Measurements from ENCODE around the gene ZFP36L1.
A peak's percentile ranks its signal among the peaks of the same experiment; 100 is the strongest.

The ZFP36L1 gene

GRCh38 chr14:68795597-68796417, 2.9 kb upstream of the ZFP36L1 start:
- DNase-seq (peak; percentile 83), ATAC-seq (peak; percentile 44)

DNA sequence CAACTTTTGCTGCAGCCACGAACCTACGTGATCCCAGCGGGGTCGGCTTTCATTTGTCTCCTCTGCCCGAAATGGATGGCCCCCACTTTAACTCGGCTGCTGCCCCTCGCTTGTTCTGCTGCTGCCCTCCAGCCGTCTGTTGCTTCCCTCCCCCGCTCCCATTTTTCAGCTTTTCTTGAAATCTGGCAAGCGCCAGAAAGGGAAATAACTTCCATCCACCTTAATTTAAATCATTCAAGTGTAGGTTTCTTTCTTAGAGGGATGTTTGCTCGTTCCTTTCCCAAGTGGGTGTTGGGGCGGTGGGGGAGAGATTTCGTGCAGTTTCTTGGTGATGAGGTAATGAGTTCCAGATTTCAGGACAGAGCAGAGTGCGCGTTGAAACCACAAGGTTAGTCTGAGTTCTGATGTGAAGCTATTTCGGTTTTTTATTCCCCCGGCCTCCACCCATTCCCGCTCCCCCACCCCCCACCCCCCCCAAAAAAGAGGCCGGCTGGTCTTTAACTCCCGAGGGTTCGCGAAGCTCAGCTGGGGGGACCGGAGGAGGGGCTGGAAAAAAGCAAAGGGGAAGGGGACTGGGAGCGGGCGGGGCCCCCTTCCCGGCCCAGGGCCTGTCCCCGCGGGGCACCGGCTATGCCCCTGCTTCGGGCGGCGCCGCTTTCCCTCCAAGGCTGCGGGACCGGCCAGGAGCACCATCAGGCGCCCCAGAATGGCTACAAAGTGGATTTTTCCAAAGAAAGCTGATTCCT, 2.2 kb upstream of the ZFP36L1 start:
- ATAC-seq = no peak
- peak; percentile 61 for DNase-seq

- DNase-seq = peak; percentile 85
- ATAC-seq = peak; percentile 6
Measured at GRCh38 chr14:68794130-68794850, 1.4 kb upstream of the ZFP36L1 start.

DNA sequence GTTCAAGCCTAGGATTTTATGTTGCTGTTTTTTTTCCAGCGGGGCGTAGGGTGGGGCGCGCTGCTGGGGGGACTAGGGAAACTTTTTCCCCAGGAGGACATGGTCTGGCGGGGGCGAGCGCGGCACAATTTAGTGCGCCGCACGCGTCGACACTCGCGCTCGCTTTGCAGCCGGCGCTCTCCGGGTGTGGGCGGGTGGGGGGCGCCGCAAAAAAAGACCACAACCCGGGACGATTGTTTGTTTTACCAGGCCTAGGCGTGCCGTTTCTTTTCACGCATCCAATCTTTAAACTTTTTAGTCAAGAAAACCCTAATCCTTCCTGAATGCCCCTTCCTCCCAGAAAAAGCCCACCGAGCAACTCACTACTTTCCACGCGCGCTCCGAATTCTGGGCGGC, 865 bp upstream of the ZFP36L1 start:
- DNase-seq (peak; percentile 69), ATAC-seq (no peak)

DNA sequence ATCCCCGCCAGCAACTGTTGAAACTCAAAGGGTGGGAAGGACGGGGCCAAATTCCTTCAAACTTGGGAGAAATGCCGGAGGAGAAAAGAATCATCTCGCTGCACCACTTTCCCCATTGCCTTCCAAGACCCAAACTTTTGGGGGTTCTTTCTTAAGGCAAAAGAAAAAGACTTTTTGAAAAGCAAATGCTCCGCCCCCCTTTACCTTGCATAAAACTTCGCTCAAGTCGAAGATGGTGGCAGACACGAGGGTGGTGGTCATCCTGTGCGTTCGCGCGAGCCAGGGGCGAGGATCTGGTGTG, 239 bp downstream of the ZFP36L1 start:
- ATAC-seq = no peak
- DNase-seq = no peak

DNA sequence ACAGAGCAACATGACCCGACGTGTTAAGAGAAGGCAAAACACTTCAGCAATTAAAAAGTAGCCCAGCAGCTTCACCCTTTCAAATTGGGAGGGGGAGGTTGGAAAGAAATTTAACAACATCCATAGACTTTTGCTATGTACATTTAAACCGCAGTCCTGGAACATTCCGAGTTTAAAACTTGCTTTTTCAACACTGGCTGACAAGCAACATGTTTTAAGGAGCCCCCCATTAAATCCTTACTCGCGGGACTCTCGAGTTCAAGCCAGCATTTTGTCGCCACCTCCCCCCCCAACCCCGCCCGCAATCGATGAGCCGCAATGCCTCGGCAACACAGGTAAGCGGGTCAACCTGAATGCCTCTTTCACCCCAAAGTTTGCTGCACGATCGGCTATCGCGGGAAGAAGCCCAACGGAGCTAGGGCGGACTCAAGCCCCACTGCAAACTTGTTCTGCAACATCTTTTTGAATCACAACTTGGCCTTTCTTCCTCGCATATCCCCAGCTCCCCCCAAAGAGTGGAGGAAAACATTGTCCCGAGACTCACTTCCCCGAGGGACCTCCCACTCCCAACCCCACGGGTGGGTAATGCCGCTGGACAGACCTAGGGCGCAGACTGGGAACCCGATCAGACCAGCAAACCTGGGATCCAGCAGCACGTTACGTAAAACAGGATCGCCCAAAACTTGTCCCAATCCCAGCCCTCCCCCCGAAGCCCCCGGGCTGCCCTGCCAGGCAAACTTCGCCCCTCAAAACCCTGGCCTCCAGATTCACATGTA, 777 bp downstream of the ZFP36L1 start:
- DNase-seq (peak; percentile 46), ATAC-seq (no peak)

GRCh38 chr14:68791078-68791901, 1.6 kb downstream of the ZFP36L1 start:
- DNase-seq = peak; percentile 46

GRCh38 chr14:68790644-68791077, 2.2 kb downstream of the ZFP36L1 start:
- ATAC-seq (peak; percentile 8), DNase-seq (peak; percentile 81)

More at GRCh38 chr14:68791078-68791901, 1.6 kb downstream of the ZFP36L1 start:
- no peak for ATAC-seq

DNA sequence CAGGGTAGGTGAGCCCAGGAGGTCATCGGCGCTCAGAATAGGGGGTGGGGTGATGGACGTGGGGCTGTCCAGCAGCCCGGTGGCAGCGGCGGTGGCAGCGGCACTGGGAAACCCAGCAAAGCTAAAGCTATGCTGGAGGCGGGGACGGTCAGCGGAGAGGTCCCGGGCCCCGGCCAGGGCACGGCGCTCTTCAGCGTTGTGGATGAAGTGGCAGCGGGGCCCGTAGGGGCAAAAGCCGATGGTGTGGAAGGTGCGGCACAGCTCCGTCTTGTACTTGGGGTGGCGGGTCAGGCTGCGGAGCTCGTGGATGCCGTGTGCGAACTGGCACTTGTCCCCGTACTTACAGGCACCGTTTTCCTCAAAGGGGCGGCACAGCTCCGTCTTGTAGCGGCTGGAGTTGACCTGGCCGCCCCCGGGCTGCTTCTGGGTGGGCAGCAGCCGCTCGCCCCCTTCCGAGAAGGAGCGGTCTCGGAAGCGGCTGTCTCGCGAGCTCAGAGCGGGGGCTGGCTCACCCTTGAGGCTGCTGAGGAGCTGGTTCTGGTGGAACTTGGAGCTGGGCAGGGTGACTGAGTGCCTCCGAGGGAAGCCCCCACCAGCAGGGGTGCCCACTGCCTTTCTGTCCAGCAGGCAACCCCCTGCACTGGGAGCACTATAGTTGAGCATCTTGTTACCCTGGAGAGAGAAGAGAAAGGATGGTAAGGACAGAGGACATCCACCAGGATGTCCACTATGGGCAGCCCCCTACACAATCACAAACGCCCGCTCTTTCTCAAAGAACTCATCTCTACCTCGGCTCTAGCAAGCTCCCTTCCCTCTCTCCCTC, 2.8 kb downstream of the ZFP36L1 start:
- ATAC-seq (no peak), DNase-seq (peak; percentile 47)

GRCh38 chr14:68788996-68789820, 3.7 kb downstream of the ZFP36L1 start:
- peak; percentile 29 for ATAC-seq

DNA sequence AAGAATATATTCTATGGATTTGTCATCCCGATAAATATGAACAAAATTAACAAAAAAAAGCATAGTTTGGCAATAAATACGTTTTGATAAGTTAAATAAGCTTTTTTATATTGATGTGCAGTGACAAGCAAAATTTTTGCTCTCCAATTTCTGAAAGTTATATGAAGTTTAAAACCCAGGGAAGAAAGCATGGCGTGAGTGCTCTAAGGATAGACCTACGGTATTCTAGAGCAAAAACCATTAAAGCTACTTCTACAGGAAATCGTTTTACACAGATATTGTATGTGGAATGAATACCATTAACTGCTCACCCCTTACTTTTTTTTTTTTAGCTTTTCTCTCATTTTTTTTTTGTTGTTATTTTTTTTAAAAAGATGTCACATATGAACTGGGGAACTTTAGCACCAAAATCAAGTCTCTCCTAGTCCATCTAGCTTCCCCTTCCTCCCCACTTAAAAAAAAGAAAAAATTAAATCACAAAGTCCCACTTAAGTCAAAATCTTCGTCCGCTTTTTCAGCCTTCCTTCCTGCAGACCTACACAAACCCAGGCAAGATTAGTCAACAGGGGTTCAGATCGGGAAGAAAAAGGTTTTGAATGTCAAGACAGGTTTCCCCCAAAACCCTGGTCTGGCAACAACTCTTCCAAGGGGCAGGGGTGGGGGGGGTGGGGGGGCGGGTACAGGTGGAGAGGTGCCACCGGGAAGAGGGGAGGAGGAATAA, 4.4 kb downstream of the ZFP36L1 start:
- ATAC-seq (no peak), DNase-seq (no peak)

More at GRCh38 chr14:68788996-68789820, 3.7 kb downstream of the ZFP36L1 start:
- DNase-seq = peak; percentile 88

- ATAC-seq (no peak), DNase-seq (peak; percentile 43)
Measured at GRCh38 chr14:68787092-68787992, 5.5 kb downstream of the ZFP36L1 start.

- DNase-seq = no peak
- ATAC-seq = no peak
Measured at GRCh38 chr14:68786491-68787091, 6.3 kb downstream of the ZFP36L1 start.

DNA sequence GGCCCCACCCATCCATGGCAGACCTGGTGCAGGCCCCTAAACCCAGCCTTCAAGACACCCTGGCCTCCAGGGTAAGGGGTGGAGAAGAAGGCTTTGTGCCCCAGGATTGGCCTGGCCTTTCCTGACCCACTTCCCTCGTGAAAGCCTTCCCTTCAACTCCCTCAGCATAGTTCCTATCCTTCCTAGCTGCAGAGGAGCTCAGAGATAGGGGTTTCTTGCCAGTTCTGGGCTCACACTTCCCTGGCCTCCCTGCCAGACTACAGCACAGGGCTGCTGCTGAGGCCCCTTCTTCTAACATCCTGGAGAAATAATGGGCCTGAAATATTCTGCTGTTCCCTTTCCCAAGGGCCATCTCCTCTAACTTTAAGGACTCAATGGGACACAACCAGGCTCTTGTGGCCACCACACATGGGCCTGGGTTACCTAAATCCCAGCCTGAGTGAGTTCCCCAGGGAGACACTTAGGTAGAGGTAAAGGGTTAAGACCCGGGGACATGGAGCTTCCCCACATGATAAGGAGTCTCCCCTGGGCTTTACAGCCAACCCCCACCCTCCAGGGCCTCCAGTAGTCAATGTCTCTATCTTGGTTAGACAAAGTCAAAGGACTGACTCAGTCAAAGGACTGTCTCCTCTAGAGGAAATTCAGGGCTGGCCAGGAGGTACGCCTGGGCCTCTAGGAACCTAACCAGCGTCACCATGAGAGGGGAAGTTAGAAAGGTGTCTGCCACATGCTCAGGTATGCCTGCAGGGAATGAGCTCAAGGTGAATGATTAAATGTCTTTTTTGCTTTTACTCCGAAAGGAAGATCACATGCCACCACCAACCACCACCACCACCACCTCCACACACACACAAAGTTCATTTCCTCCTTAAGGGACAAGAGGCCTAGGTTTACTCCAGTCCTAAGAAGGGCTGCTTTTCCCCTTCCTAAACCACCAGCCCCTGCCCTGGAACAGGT, 7.1 kb downstream of the ZFP36L1 start:
- ATAC-seq (peak; percentile 12), DNase-seq (peak; percentile 47)

- DNase-seq (no peak), ATAC-seq (no peak)
Measured at GRCh38 chr14:68784978-68785533, 7.8 kb downstream of the ZFP36L1 start.
